ENCODE results near the gene PSMA5.

- TF ChIP-seq CTCF (optimal IDR thresholded peaks at IDR 0.05 in 1 of 3, IDR thresholded peaks at IDR 0.05 in 1 of 3, conservative IDR thresholded peaks at IDR 0.05 in 1 of 3; ENCODE audit: extremely low read depth in 1 of 3, insufficient read depth in 2 of 3, low read length in 3 of 3) = no peak
- peak; percentile 73 for TF ChIP-seq EZH2 (IDR thresholded peaks at IDR 0.05; ENCODE audit: low read length)
Measured at GRCh38 chr1:109466452-109467300, 40.4 kb upstream of the PSMA5 start, which contains the start of gene SYPL2.
